ENCODE results near the gene CALU. TPM values are rescaled to one million over a fixed set of nuclear protein-coding genes. Genes with fewer than 3 reads are reported as not detected.

The CALU gene
- total RNA-seq, 2 donors from 2014 or later: 262 to 393 TPM

Other genes with a start within 250 kb of the CALU start
- 1 to 10 TPM; 2.9 to 3.0 TPM for gene GARIN1A, start 67.1 kb upstream of the CALU start, total RNA-seq
- gene OPN1SW, start 36.4 kb downstream of the CALU start, total RNA-seq: not detected
- gene CCDC136, start 52.6 kb downstream of the CALU start, total RNA-seq: 10 to 100 TPM; 13.3 to 23.1 TPM
- 100 to 1,000 TPM; 440 to 856 TPM for gene FLNC, start 91.0 kb downstream of the CALU start, total RNA-seq
- gene ATP6V1F, start 123.5 kb downstream of the CALU start, total RNA-seq: 100 to 1,000 TPM; 106 to 115 TPM
- 1 to 10 TPM in 1 of 2 donors, under 1 TPM in 1; 0.95 to 1.3 TPM for gene KCP, start 171.3 kb downstream of the CALU start, total RNA-seq
- gene IRF5, start 198.6 kb downstream of the CALU start, total RNA-seq: 10 to 100 TPM in 1 of 2 donors, 1 to 10 TPM in 1; 5.8 to 10.3 TPM

All from posterior vena cava (tissue), 2 donors.